ENCODE data around the gene CBX3.
"Not testable (repeated sequence)": the region's sequence is repeated elsewhere in the genome, so short reads cannot be mapped to it uniquely, and the experiment has no call there.

Gene CBX3

DNA sequence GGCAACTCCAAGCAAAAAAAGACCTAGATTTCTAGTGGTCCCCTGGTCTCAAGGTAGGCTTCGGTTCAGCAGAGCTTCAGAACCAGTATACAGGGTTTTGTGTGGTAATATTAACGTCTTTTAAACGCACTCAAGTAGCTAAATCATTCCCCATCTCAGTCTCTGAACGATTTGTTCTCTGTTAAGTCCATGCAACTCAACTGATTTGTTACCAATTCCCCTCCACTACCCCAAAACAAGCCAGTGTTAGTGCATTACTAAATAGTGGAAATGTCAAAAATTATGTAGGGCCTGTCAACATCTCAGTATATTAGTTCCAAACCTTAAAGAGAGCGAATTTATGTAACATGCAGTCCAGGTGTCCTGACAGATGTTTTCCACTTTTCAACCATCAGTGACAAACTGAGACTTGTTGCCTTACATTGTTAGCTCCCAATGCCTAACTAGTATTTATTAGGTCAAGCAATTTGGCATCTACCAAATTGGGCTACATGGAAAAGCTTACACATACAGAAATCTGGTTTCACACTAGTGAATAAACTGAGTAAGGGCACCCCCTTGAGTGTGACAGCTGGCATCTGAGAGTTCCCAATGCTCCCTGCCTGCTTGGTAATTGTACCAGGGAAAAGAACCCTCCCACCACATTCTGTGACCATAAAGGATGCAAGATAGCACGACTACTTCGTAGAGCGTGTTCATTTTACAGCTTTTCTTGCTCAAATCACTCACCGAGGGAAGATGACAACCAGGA lies 13.2 kb upstream of the CBX3 start:
- no peak for DNase-seq (ENCODE audit: low read depth)

DNA sequence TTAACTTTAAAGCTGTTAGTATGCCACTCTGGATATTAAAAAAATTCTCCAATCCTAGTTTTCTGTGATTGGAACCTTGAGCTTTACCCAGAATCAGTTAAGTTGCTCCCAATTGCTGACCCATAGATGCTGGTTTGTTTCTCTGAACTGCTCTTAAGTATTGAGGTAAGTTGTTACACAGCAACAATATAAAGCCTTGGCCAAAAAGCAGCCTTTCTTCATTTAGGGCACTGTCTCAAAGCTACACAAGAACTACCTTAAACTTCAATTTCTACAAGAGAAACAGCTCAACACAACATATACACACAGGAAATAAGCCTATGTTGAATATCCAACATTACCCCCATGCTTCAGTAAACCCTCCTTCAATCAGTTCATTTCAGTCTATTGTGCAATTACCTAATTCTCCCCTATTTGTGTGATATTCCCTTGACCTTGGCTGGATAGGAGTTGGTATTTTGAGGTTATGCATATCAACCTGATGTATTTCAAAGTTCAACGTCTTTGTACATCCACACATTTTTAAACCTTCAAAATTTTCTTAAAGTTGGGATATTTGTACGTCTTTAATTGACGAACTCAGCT lies 12.5 kb upstream of the CBX3 start:
- no peak for DNase-seq (ENCODE audit: low read depth)

DNA sequence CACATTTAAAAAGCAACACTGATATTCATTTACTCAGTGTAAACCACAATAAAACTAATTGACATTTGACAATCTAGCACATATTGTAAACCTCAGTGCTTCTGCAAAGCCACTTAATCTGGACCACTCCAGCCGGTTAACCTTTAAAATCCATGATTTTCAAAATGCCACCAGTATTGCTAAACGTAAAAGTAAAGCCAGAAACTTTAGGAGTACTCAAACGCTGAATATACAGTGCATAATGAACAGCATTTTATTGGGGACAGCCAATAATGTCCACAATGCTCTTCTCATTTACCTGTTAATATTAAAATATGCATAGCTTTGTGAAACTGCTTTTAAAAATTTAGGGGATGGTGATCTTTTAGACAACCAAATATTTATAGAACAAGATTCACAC lies 11.8 kb upstream of the CBX3 start:
- DNase-seq (ENCODE audit: low read depth): no peak

DNA sequence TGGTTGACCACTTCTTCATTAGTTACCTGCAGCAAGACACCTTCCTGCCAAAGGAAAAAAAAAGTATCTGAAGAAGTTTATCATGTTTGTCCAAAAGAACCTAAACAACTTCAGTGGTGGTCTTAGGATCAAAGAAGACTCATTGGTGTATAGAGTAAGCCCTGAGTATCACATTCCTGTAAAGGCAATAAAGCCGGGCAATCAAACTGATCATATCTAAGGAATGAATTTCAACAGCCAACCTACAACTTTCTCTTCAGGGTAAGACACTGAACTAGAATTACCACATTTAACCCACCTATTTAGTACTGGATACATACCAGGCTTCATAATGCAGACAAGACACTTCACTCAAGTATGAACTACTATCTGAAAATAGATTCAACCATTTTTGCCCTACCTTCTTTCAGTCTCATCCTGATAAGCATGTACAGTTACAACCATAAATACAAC lies 11.1 kb upstream of the CBX3 start:
- DNase-seq (ENCODE audit: low read depth): no peak

DNA sequence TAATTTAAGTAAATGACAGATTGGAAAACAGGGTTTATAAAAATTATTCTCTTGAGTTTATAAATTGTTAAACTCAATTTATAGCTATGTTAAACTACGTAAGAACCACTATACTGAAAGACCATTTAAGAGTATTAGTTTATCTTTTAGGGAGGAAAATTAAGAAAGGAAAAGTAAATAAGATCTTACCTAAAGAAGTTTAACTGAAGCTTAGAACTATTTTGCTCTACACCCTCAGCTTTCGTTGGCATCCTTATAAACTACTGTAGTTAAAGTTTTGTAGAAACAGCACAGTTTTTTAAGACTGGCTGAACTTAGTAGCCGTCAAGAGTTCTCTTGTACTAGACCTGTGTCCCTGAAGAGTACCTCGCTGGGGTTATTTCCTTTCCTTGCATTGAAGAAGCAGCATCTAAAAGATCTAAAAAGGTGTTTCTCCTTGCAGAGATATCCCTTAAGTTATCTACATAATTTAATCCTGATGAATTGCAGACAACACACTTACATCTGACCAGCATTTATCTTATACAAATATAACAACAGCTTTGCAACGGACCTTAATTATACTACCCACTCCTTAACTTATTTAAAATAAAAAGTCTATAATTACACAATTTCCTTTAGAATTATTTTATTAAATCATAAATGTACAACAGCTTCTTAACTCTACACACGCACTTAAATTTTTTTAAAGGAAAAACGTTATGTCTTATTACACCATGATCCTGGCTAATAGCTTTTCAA lies 10.1 kb upstream of the CBX3 start:
- no peak for DNase-seq (ENCODE audit: low read depth)

DNA sequence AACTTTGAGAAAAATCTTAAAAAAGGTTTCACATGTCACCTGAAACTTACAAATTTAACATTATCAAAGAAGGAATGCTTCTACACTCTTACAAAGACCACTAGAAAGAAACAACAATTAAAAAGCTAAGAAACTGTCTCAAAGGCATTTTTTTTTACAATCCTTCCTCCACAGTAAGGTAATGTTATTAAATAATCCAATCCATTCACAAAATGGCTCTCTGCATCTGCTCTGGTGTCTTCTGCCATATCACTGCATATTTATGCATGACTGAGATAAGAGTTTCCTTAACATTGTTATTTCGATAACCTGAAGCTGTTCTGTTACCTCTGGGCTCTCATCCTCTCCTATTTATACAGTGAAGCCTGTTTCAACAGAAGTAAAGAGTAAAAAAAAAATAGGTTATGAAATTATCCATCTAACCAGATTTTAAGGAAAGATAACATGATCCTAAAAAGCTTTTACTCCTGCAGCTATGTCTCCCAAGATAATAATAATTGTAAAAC lies 9.5 kb upstream of the CBX3 start:
- no peak for DNase-seq (ENCODE audit: low read depth)

DNA sequence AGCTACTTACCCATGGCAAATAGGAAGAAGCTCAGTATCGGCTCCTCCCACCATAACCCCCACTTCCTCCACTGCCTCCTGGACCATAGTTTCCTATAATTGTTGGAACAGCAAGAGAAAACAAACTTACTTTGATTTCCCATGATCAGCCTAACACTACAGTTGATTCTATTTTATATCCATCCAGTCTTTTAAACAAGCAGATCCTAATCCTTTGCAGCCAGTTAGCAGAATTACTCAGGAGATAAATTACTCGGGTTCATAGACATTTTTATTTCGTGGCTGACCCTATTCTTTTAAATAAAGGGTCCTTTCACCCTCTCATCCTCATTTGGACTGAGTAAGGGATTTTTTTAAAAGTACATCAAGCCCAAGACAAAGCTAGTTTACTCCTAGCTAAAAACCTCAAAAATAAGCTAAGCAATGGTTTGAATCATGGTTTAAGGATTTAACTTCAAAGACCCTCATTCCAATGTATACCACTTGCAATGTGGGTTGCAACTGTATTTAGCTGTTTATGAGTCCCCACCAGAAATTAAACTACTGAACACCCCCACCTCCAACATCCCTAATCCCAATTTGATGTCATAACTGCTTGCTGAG lies 9.0 kb upstream of the CBX3 start:
- no peak for DNase-seq (ENCODE audit: low read depth)

DNA sequence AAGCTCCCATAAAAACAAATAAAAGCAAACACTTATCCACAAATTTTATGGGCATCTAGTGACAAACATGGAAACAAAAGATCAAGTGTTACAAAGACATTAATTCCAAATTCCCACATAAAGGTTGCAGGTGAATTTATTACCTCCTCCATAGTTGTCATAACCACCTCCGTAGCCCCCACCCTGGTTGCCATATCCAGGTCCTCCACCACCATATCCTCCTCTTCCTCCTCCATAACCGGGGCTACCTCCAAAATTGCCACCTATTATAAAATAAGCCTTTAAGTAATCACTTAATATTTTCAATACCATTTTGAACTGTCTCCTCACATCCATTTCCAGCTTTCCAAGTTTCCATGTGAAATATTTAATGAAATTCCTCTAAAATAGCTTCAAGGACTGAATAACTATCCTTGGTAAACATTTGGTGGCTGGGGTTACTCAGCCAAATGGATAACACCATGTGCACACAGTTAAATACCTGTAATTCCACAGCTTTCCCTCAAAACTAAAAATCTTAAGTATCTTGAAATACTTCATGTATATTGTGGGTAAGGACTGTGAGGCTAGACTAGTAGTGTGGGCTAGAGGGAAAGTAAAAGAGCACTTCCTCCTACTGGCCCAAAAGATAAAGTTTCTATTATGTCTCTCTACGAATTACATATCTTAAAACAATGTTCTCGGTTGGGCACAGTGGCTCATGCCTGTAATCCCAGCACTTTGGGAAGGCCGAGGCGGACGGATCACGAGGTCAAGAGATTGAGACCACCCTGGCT lies 7.9 kb upstream of the CBX3 start:
- DNase-seq (ENCODE audit: low read depth): no peak

DNA sequence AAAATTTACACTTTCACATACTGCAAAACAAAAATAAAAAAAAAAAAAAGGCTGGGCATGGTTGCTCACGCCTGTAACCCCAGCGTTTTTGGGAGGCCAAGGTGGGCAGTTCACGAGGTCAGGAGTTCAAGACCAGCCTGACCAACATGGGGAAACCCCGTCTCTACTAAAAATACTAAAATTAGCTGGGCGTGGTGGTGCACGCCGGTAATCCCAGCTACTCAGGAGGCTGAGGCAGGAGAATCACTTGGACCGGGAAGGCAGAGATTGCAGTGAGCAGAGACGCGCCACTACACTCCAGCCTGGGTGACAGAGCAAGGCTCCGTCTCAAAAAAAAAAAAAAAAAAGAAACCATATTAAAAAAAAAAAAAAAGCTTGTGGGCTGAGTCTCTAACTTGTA lies 6.8 kb upstream of the CBX3 start:
- not testable (repeated sequence) for DNase-seq (ENCODE audit: low read depth)

DNA sequence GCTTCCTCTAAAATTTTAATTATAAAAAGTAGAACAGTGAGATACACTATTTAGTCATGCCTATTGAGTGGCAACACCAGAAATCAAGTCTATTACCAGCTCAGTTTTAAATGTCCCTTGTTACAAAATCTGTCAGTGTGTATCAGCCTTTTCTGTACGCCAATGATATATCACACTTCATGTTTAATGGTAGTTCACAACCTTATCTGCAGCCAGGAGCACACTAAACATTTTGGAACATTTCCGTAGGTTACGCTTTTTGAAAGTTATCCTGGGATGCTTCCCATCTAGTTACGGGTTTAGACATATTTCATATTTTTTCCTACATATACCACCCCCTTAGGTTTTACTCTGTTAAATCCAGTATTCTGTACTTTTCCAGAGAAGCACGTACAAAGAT lies 6.4 kb upstream of the CBX3 start:
- no peak for DNase-seq (ENCODE audit: low read depth)

DNA sequence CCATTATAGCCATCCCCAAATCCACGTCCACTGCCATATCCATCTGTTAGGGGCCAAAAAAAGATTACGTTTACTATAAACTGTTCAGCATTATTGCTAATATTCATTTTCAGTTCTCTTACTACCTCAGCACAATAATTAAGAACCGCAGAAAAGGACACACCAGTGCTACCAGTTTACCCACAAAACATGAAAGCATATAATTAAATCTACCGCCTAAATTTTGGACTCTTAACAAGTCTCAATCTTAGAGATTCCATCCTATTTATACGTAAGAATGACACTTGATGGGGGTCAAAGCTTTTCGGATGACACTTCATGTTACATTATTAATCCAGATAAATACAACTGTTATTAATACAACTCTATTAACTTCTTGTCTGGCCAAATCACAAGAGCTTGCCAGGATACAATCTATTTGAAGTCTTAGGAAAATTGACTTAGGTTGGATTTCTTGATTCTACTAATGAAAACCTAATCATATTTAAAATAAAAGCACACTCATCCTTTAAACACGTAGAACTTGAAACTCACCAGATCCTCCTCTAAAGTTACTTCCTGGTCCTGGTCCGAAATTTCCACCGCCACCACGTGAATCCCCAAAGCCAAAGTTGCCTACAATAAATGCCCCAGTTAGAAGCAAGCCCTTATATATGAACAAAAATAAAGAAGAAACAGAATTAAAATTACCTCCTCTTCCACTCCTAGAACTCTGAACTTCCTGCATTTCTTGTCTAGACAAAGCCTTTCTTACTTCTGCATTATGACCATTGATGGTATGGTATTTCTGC lies 5.5 kb upstream of the CBX3 start:
- DNase-seq (ENCODE audit: low read depth): no peak

DNA sequence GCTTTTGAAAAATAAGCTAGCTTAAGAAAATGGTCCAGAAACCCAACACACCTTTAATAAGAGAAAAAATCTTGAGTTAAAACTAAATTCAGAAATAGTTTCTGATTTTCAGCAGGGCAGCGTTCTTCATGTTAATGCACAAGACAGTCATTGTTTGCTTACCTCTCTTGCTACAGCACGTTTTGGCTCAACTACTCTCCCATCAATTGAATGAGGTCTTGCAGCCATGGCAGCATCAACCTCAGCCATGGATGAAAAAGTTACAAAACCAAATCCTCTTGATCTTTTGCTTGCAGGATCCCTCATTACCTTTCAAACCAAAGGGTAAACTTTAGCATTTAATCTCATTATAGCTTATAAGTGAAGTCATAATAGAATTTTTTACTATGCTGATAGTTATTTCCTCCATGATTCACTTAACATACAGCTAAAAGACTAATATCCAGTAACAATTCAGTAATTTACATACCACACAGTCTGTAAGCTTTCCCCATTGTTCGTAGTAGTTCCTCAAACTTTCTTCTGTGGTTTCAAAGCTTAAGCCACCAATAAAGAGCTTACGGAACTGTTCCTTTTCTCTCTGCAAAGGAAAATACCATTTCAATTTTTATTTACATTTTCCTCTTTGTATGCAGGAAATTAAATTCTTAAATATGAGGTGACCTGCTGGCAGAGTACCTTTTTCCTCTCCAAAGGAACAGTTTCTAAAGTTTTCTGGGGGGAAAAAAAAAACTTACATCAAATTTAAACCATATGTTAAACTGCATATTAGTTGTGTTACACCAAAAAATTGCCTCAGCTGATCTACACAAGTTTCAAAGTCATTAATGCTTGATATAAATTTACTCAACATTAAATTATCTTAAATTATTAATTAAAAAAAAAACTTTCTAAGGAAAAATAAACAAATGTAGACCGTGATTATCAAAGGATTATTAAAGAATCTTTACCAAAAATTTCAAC lies 4.1 kb upstream of the CBX3 start:
- DNase-seq (ENCODE audit: low read depth): no peak

DNA sequence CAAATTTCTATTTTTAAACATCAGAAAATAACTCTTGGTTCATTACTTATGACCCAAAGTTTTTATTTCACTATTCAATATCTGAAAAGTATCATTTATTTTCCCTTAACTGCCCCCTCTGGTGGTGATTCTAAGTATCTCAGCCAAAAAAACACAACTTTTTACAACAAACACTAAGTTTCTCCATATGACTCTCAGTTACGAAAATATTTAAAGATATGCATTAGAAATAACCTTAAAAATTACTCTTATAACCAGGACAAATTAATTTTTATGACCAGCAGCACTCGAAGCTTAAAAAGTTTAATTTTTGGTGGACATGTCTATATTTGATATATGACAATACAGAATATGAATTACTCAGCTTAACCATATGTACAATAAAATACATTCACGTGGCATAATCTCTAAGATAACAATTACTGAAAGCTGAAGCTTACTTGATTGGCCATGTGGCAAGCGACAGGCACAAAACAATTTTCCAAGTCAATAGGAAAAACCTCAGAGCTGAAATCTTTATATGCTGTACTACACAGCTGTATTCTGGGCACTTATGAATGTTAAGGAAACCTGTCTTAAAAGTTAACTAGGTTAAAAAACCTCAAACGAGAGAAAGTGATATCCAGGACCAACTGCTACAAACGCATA lies 3.3 kb upstream of the CBX3 start:
- no peak for DNase-seq (ENCODE audit: low read depth)

DNA sequence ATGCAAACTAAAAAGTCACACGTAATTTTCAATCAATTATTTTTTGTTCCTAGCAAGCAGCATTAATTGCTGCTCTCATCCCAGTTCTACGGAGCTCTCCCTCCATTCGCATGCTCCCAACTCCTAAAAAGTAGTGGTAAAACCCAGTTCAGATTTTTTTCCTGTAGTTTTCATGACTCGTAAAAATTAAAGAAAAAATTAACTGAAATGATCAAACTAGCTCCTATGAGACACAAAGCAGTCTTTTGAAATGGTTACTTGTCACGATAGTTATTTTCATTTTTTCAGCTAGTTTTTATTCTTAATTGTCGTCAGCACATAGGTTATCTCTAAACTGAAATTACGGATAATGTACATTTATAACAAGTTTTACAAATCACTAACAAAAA lies 2.8 kb upstream of the CBX3 start:
- DNase-seq (ENCODE audit: low read depth): no peak

DNA sequence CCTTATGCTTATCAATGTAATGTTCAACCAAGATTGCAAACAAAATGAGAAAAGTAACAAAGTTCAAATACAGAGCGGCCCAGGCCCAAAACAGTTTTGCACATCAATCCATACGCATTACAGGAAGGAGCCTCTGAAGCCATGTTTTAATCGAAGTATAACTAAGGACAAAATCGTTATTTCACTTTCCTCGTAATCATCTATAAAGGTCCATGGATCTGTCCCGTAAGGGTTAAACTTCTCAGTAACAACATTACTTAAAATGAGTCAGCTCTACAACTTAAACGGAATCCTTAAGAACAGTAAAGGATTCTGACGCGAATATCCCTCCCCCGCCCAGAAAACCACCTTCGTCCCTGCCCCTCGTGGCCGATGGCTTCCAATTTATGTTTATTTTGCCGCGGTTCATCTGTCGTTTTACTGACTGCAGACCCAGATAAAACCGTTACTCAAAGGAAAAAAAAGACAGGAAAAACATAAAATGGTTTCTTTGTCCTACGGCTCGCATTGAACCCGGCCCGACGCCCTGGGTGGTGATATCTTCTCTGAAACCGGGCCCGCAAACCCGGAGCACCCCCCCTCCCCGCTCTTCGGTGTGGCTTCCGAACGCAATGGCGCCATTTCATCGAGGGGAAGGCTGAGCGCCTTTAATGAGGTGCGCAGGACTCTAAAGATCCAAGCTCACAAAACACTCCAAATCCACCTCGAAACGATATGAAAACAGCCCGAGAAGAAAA lies 2.1 kb upstream of the CBX3 start:
- DNase-seq (ENCODE audit: low read depth): peak; percentile 47

DNA sequence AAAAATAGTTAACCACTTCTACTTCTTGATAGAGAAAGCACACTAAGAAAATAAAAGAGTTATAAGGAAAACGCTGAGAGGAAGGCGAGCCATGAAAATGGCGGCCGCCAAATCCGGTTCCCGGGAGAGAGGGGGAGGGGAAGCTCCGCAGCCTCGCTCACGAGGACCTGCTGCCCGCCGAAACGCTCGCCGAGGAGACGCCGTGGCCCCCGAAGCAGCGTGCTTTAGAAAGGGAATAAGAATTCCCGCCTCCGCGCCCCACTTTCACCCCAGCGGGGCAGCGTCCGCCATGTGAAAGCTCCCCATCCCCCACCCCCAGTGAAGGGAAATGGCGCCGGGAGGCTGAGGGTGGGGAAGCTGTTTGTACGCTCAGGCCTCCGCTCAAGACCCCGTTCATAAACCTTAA lies 1.5 kb upstream of the CBX3 start:
- no peak for DNase-seq (ENCODE audit: low read depth)

DNA sequence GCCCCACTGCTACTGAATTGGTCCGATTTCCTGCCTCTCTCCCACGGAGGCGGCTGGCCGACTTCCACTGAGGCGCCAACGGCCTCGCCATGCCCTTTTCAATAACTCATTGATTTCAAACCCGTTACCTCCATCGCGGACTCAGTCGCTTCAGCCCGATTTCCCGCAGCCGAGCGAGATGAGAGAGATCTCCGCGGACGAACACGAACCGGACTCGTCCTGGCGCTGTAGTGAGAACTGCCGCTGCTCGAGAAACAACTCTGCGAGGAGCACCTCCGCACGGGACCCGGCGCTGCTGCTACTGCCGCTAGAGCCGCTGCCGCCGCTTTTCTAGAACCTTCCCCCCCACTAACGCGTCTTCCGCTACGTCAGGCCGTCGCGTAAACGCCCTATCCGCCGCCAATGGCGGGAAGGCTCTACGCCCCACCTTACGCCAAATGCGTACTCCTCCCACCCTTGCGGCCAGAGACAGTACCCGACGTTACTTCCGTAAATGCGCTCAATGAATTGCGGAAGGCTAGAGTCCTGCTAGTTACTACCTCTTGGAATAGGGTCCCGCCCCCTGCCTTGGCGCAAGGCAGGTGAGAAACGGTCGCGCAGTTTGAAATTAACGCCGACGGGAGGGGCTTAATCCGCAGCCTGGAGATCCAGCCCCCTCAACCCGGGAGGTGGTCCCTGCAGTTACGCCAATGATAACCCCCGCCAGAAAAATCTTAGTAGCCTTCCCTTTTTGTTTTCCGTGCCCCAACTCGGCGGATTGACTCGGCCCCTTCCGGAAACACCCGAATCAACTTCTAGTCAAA lies 900 bp upstream of the CBX3 start, which contains the start of gene HNRNPA2B1:
TSS of gene HNRNPA2B1 (minus strand) at position 303 of the 803 bp plus-strand sequence. CDS start at position 134, 169 bp downstream.
- DNase-seq (ENCODE audit: low read depth): peak; percentile 96

Data from iris pigment epithelial cell (primary cell).